ENCODE data around the gene TOX3. TPM values are rescaled to one million over a fixed set of nuclear protein-coding genes. Genes with fewer than 3 reads are reported as not detected.

TOX3 gene
- total and polyA plus RNA-seq, 2 of the 13 experiments (the other 11 are each of a cell fraction or from before 2014, with no cell fraction given) = 14.5 to 98.6 TPM

GRCh38 chr16:52456368-52456767, 90.6 kb downstream of the TOX3 start (continued):
- no peak for TF ChIP-seq ZXDC (CRISPR knock-in tag; IDR thresholded peaks at IDR 0.05)
- TF ChIP-seq PPARG (CRISPR knock-in tag; conservative IDR thresholded peaks at IDR 0.05) = peak; percentile 51; the same call in 1 of the 2 replicates
- no peak for TF ChIP-seq ZNF20 (CRISPR knock-in tag; IDR thresholded peaks at IDR 0.05)
- no peak for TF ChIP-seq IRF9 (CRISPR knock-in tag; IDR thresholded peaks at IDR 0.05; ENCODE audit: borderline replicate concordance)
- TF ChIP-seq PCBP1 (IDR thresholded peaks at IDR 0.05; ENCODE audit: borderline replicate concordance, low read depth, low read length) = no peak
- TF ChIP-seq SIN3B (IDR thresholded peaks at IDR 0.05; ENCODE audit: low read length) = no peak
- TF ChIP-seq SP5 (CRISPR knock-in tag; IDR thresholded peaks at IDR 0.05; ENCODE audit: borderline replicate concordance, low read depth) = peak; percentile 83
- no peak for TF ChIP-seq ZNF841 (CRISPR knock-in tag; IDR thresholded peaks at IDR 0.05; ENCODE audit: borderline replicate concordance)
- TF ChIP-seq TBP (CRISPR knock-in tag; IDR thresholded peaks at IDR 0.05) = no peak
- no peak for TF ChIP-seq SRSF4 (IDR thresholded peaks at IDR 0.05; ENCODE audit: low read depth, low read length, poor library complexity, severe bottlenecking)
- peak; percentile 95 for TF ChIP-seq ZNF281 (CRISPR knock-in tag; IDR thresholded peaks at IDR 0.05; ENCODE audit: borderline replicate concordance)
- no peak for TF ChIP-seq PAF1 (CRISPR knock-in tag; IDR thresholded peaks at IDR 0.05)
- no peak for TF ChIP-seq ZNF788 (CRISPR knock-in tag; IDR thresholded peaks at IDR 0.05; ENCODE audit: borderline replicate concordance)
- TF ChIP-seq ATAD3A (CRISPR knock-in tag; IDR thresholded peaks at IDR 0.05) = no peak
- no peak for TF ChIP-seq ZNF570 (CRISPR knock-in tag; IDR thresholded peaks at IDR 0.05; ENCODE audit: borderline replicate concordance)
- TF ChIP-seq ZNF230 (CRISPR knock-in tag; IDR thresholded peaks at IDR 0.05) = no peak
- TF ChIP-seq REL (CRISPR knock-in tag; conservative IDR thresholded peaks at IDR 0.05) = no peak
- peak; percentile 48; the same call in 1 of the 2 replicates for TF ChIP-seq HDAC2 (CRISPR knock-in tag; IDR thresholded peaks at IDR 0.05)
- TF ChIP-seq IRX3 (CRISPR knock-in tag; IDR thresholded peaks at IDR 0.05; ENCODE audit: borderline replicate concordance, low read depth) = no peak
- peak; percentile 67 for TF ChIP-seq RXRB (CRISPR knock-in tag; IDR thresholded peaks at IDR 0.05; ENCODE audit: borderline replicate concordance)
- no peak for TF ChIP-seq FOXJ3 (CRISPR knock-in tag; IDR thresholded peaks at IDR 0.05; ENCODE audit: borderline replicate concordance)
- no peak for TF ChIP-seq FOXA1 (IDR thresholded peaks at IDR 0.05)
- peak; percentile 48 for TF ChIP-seq FOXA1 (CRISPR knock-in tag; IDR thresholded peaks at IDR 0.05)
- peak; percentile 74 for TF ChIP-seq TBX2 (CRISPR knock-in tag; IDR thresholded peaks at IDR 0.05; ENCODE audit: borderline replicate concordance)
- peak; percentile 50; the same call in 1 of the 2 replicates for TF ChIP-seq CHD4 (IDR thresholded peaks at IDR 0.05; ENCODE audit: borderline replicate concordance, low read length)
- peak; percentile 82 for TF ChIP-seq NCOA2 (CRISPR knock-in tag; IDR thresholded peaks at IDR 0.05)
- TF ChIP-seq FOXK1 (CRISPR knock-in tag; IDR thresholded peaks at IDR 0.05; ENCODE audit: borderline replicate concordance, low read depth) = peak; percentile 54; the same call in 1 of the 2 replicates
